Measurements from ENCODE around the gene TMEM163. TPM values are rescaled to one million over a fixed set of nuclear protein-coding genes. Genes with fewer than 3 reads are reported as not detected.

TMEM163 gene
- total RNA-seq, 1 donor from 2014 or later = 2.4 TPM

DNA sequence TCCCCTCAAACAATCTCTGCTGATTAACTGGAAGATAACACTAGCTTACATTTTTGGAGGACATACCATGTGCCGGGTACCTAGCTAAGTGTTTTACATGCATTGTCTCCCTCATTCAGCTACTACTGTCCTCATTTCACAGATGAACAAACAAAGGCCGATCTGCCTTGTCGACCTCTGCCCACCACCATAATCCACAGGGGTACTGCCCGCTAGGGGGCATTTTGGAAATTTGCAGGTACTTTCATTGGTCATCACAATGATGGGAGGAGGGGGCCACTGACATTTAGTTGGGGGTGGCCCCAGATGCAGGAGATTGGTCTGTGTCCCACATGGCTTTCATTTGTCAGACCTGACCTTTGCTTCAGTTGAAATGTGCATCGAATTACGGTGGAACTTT is 3.9 kb upstream of the TMEM163 start:
- no peaks in the 10 kb centered on the region for H3K36me3 ChIP-seq (ENCODE audit: control insufficient read depth, insufficient read depth, low read length)
- H3K4me3 ChIP-seq (ENCODE audit: low read depth, low read length) = no peak overlapping the region
- TF ChIP-seq, protein P1, sequence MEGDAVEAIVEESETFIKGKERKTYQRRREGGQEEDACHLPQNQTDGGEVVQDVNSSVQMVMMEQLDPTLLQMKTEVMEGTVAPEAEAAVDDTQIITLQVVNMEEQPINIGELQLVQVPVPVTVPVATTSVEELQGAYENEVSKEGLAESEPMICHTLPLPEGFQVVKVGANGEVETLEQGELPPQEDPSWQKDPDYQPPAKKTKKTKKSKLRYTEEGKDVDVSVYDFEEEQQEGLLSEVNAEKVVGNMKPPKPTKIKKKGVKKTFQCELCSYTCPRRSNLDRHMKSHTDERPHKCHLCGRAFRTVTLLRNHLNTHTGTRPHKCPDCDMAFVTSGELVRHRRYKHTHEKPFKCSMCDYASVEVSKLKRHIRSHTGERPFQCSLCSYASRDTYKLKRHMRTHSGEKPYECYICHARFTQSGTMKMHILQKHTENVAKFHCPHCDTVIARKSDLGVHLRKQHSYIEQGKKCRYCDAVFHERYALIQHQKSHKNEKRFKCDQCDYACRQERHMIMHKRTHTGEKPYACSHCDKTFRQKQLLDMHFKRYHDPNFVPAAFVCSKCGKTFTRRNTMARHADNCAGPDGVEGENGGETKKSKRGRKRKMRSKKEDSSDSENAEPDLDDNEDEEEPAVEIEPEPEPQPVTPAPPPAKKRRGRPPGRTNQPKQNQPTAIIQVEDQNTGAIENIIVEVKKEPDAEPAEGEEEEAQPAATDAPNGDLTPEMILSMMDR (IDR thresholded peaks at IDR 0.05; ENCODE audit: insufficient read depth, low read length, poor library complexity, severe bottlenecking) = peak; percentile 30
- DNase-seq (ENCODE audit: low read depth) = no peak
- H3K27me3 ChIP-seq (ENCODE audit: control insufficient read depth, insufficient read depth, low read length) = peaks cover 13% of the 10 kb centered on the region

DNA sequence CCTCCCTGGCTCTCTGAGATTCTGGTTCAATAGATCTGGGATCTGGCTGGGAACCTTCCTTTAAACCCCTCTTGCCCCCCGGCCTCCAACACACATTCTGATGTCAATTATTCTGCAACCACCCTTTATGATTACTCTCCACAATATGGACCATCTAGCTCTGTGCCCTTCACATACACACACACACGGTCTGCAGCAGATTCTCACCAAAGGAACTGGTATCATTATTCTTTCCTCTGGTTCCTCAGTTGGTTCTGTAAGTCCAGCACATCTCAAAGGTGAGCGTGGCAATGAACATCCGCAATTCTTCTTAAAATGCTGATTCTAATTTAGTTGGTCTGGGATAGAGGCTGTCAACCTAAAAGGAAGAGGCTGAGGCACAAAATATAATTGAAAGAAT is 2.8 kb upstream of the TMEM163 start:
- no peak for DNase-seq (ENCODE audit: low read depth)
- no peak overlapping the region for H3K4me3 ChIP-seq (ENCODE audit: low read depth, low read length)
- no peaks in the 10 kb centered on the region for H3K36me3 ChIP-seq (ENCODE audit: control insufficient read depth, insufficient read depth, low read length)
- peaks cover 22% of the 10 kb centered on the region for H3K27me3 ChIP-seq (ENCODE audit: control insufficient read depth, insufficient read depth, low read length)
- TF ChIP-seq, protein P1 (IDR thresholded peaks at IDR 0.05; ENCODE audit: insufficient read depth, low read length, poor library complexity, severe bottlenecking) = no peak

DNA sequence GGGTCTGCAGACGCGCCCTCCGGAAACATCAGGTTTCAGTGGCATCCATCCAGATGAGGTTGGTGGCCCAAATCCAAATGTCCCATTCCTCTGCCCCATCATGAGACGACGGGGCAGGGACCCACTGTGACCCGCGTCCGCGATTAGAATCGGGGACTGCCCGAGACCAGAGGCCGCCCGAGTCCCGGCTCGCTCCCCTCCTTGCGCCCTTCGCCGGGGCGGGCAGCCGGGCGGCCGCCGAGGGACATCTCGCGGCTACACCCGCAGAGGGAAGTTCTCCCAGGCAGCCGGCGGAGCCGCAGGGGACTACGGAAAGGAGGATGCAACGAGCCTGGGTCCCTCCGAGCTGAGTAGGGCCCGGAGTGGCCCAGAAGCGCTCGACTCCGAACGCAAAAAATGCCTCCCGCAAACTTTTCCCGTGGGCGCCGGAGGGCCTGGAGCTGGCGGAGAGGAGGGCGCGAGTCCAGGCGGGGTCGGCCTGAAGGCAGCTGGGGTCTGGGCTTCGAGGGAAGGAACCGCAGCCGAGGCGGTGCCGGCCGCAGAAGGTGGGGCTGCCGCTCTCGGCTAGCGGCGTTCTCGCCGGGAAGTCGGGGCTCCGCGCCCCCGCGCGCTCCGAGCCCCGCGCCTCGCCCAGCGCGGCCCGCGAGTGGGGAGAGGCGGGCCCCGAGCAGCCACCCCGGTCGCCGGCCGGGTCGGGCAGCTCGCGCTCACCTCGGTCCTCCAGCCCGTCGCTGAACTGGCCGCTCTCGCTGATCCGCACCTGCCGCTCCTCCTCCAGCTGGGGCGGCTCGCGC is 580 bp downstream of the TMEM163 start:
- no peak for DNase-seq (ENCODE audit: low read depth)
- peaks cover 22% of the 10 kb centered on the region for H3K27me3 ChIP-seq (ENCODE audit: control insufficient read depth, insufficient read depth, low read length)
- peak overlapping the region; percentile 32 for H3K4me3 ChIP-seq (ENCODE audit: low read depth, low read length)
- TF ChIP-seq, protein P1 (IDR thresholded peaks at IDR 0.05; ENCODE audit: insufficient read depth, low read length, poor library complexity, severe bottlenecking) = no peak
- no peaks in the 10 kb centered on the region for H3K36me3 ChIP-seq (ENCODE audit: control insufficient read depth, insufficient read depth, low read length)

DNA sequence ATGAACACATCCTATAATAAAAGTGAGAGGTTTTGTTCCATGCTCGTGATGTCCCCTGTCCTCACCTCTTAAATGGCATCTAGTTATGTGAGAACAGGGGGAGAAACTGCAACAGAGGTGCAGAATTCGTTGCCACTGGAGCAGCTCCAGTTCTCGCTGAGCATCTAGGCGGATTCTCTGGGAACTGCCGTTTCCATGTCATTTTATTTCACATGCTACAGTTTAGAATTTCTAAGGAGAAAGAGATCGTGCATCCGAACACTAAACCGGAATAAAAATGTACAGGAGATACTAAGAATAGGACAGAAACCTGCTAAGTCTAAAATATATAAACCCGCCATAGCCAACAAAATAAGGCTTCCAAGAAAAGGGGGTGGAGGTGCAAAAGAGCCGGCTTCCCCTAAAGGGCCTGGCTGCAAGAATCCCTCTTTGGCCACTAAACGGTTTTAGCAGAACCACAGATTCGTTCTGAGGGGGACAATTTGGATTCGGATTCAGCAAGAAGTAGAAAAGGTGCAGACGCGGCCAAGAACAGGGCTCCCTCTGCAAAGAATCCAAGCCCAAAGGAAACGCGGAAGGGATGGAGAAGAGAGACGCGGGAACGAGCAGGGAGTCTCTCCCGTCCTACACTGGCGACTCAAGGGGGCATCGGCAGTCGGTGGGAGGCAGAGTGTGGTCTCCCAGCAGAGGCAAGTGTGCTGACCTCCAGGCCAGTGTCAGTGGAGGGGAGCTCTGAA is 1.3 kb downstream of the TMEM163 start:
- Histone ChIP-seq H3K27me3 (ENCODE audit: control insufficient read depth, insufficient read depth, low read length) (peaks cover 22% of the 10 kb centered on the region), H3K36me3 (ENCODE audit: control insufficient read depth, insufficient read depth, low read length) (no peaks in the 10 kb centered on the region), H3K4me3 (ENCODE audit: low read depth, low read length) (peak overlapping the region; percentile 32)
- DNase-seq (ENCODE audit: low read depth) = no peak
- TF ChIP-seq, protein P1 (IDR thresholded peaks at IDR 0.05; ENCODE audit: insufficient read depth, low read length, poor library complexity, severe bottlenecking) = no peak

DNA sequence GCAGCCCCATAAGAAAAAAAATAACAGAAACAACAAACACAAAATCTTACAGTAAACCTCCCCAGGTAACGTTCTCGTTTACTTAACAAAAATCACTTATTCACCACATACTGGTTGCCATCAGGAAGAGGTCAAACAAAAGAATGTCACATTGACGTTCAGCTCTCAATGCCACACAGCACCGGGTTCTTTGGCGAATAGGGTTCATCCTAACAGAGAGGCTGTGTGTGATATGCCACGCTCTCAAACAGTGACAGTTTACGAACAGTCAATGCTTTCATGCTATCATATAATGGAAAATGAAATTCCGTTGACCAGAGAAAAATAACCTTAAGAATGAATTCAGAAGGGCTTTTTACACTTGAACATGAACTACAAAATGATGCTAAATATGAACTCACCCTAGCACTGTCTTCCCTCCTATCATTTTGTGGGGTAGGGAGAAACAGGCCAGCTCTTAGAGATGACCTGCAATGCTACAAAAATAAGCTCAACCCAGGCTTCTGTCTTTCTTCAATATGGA is 2.0 kb downstream of the TMEM163 start:
- no peak for DNase-seq (ENCODE audit: low read depth)
- Histone ChIP-seq H3K36me3 (ENCODE audit: control insufficient read depth, insufficient read depth, low read length) (no peaks in the 10 kb centered on the region), H3K27me3 (ENCODE audit: control insufficient read depth, insufficient read depth, low read length) (peaks cover 22% of the 10 kb centered on the region), H3K4me3 (ENCODE audit: low read depth, low read length) (no peak overlapping the region)
- TF ChIP-seq, protein P1 (IDR thresholded peaks at IDR 0.05; ENCODE audit: insufficient read depth, low read length, poor library complexity, severe bottlenecking) = no peak

Measured in kidney epithelial cell (primary cell).